Ascending aorta (tissue), 2 donors: ENCODE measurements around the gene GPR4. TPM values are rescaled to one million over a fixed set of nuclear protein-coding genes. Genes with fewer than 3 reads are reported as not detected.
A peak's percentile ranks its signal among the peaks of the same experiment; 100 is the strongest.

Source experiments
- DNase-seq, 2 donors: peaks; one replicate each; pipeline ENCODE4 v3.0.0-alpha.2; 2019; ENCODE audit warnings: low spot score in 2 of 2
- H3K27ac ChIP-seq, 2 donors: fragments of 200-600 bp; sonication (generic); one replicate each; pipeline ENCODE4 v1.5.1; 2016 to 2017; ENCODE audit warnings: mild to moderate bottlenecking in 1 of 2
- H3K27me3 ChIP-seq: fragments of 200-600 bp; sonication (generic); one replicate; pipeline ENCODE4 v1.5.1; 2017
- H3K36me3 ChIP-seq, 2 donors: fragments of 200-600 bp; sonication (generic); one replicate each; pipeline ENCODE4 v1.5.1; 2016
- H3K4me1 ChIP-seq, 2 donors: fragments of 200-600 bp; sonication (generic); one replicate each; pipeline ENCODE4 v1.5.1; 2016 to 2017; ENCODE audit warnings: mild to moderate bottlenecking in 1 of 2
- H3K4me3 ChIP-seq, 2 donors: fragments of 200-600 bp; sonication (generic); one replicate each; pipeline ENCODE4 v1.5.1; 2016 to 2017; ENCODE audit warnings: mild to moderate bottlenecking in 1 of 2
- H3K9me3 ChIP-seq, 2 donors: fragments of 200-600 bp; sonication (generic); one replicate each; pipeline ENCODE4 v1.5.1; 2016
- CTCF ChIP-seq, 3 experiments: fragments of 200-600 bp in 2 of 3; fragments of 450-650 bp in 1 of 3; sonication (generic) in 2 of 3; IDR thresholded peaks; one replicate each; pipeline ENCODE4 v1.5.1; 2016 to 2019; ENCODE audit warnings: antibody characterized with exemption in 3 of 3, mild to moderate bottlenecking in 1 of 3, moderate library complexity in 1 of 3
- intact Hi-C: fragments of 100-400 bp; cut with DNase I; formaldehyde crosslinking; loops from one replicate; pipeline ENCODE4 v1.15.1; 2023
- total RNA-seq: library from RNA; depleted of rRNA; stranded (reverse); fragments of >200 nt; gene quantifications from one replicate; pipeline ENCODE4 v1.1.0, GENCODE V29; 2016

Gene GPR4
- total RNA-seq, 1 donor from 2014 or later: 14.0 TPM

GRCh38 chr19:45607071-45608029, 5.3 kb upstream of the GPR4 start:
- intact Hi-C loops: loop anchor here (1.0 to 5.0 kb wide), 2 partner anchors 35 to 75 kb away; no protein-coding TSS in a partner anchor
- peaks cover 21 to 27% of the 10 kb centered on the region in 2 donors for H3K36me3 ChIP-seq
- peaks cover 10% of the 10 kb centered on the region for H3K27me3 ChIP-seq
- peak; percentile 83 to 92 (median 92) for TF ChIP-seq CTCF (IDR thresholded peaks at IDR 0.05)
- H3K27ac ChIP-seq: peak overlapping the region in 1 of 2 donors; percentile 20
- peak in 1 of 2 donors; percentile 83 for DNase-seq
- H3K4me3 ChIP-seq: peak overlapping the region; percentile 17 to 41
- H3K9me3 ChIP-seq: no peaks in the 10 kb centered on the region
- peaks cover 0 to 7% of the 10 kb centered on the region in 2 donors for H3K4me1 ChIP-seq

GRCh38 chr19:45601115-45601514, 897 bp downstream of the GPR4 start:
- peak overlapping the region; percentile 37 to 46 for H3K4me3 ChIP-seq
- intact Hi-C loops: no loop called here
- peaks cover 0 to 7% of the 10 kb centered on the region in 2 donors for H3K4me1 ChIP-seq
- H3K27ac ChIP-seq: no peak overlapping the region
- no peak for TF ChIP-seq CTCF (IDR thresholded peaks at IDR 0.05)
- H3K27me3 ChIP-seq: peaks cover 28% of the 10 kb centered on the region
- H3K36me3 ChIP-seq: no peaks in the 10 kb centered on the region
- DNase-seq: no peak
- no peaks in the 10 kb centered on the region for H3K9me3 ChIP-seq

GRCh38 chr19:45600340-45600885, 1.6 kb downstream of the GPR4 start:
- DNase-seq: no peak
- peaks cover 28% of the 10 kb centered on the region for H3K27me3 ChIP-seq
- H3K27ac ChIP-seq: no peak overlapping the region
- no peaks in the 10 kb centered on the region for H3K36me3 ChIP-seq
- intact Hi-C loops: no loop called here
- no peak overlapping the region for H3K4me3 ChIP-seq
- H3K9me3 ChIP-seq: no peaks in the 10 kb centered on the region
- H3K4me1 ChIP-seq: peaks cover 0 to 7% of the 10 kb centered on the region in 2 donors
- no peak for TF ChIP-seq CTCF (IDR thresholded peaks at IDR 0.05)

GRCh38 chr19:45599286-45599685, 2.7 kb downstream of the GPR4 start:
- intact Hi-C loops: no loop called here
- Histone ChIP-seq H3K27ac (no peak overlapping the region), H3K27me3 (peaks cover 28% of the 10 kb centered on the region), H3K9me3 (no peaks in the 10 kb centered on the region), H3K4me1 (peaks cover 0 to 7% of the 10 kb centered on the region in 2 donors), H3K4me3 (peak overlapping the region in 1 of 2 donors; percentile 4), H3K36me3 (no peaks in the 10 kb centered on the region)
- TF ChIP-seq CTCF (IDR thresholded peaks at IDR 0.05): no peak
- no peak for DNase-seq

GRCh38 chr19:45598267-45599001, 3.6 kb downstream of the GPR4 start:
- H3K27me3 ChIP-seq: peaks cover 27% of the 10 kb centered on the region
- H3K9me3 ChIP-seq: no peaks in the 10 kb centered on the region
- H3K36me3 ChIP-seq: no peaks in the 10 kb centered on the region
- peak overlapping the region; percentile 26 for H3K27ac ChIP-seq
- no peak for TF ChIP-seq CTCF (IDR thresholded peaks at IDR 0.05)
- peak overlapping the region in 1 of 2 donors; percentile 9 for H3K4me3 ChIP-seq
- intact Hi-C loops: no loop called here
- peaks cover 0 to 7% of the 10 kb centered on the region in 2 donors for H3K4me1 ChIP-seq
- DNase-seq: no peak
